Ureter (tissue), 1 donor: ENCODE results near the gene INTS14. TPM values are rescaled to one million over a fixed set of nuclear protein-coding genes. Genes with fewer than 3 reads are reported as not detected.
"Not testable (repeated sequence)": the region's sequence is repeated elsewhere in the genome, so short reads cannot be mapped to it uniquely, and the experiment has no call there.

ENCODE experiments used
- DNase-seq: peaks from one replicate; pipeline ENCODE4 v3.0.0-alpha.2; 2020; ENCODE audit warnings: low spot score
- total RNA-seq: library from RNA; stranded (reverse); gene quantifications from one replicate; pipeline ENCODE4 v1.2.4, GENCODE V29; 2023
- donor health status: DM: yes; HTN: yes; CAD: no.

INTS14 gene
- total RNA-seq, 1 donor from 2014 or later = 57.2 TPM

DNA sequence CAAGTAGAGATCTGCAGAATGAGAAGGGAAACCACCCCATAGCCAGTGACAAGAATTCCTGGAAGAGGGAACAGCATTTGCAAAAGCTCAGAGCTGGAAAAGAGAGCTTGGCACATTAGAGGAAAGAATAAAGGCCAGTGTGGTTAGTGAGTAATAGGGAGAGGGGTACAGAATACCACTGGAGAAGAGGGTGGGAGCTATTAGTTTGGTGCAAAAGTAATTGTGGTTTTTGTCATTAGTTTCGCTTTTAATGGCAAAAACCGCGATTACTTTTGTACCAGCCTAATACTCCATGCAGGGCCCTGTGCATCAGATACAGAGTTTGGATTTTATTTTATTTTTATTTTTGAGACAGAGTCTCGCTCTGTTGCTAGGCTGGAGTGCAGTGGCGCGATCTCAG lies 20.6 kb upstream of the INTS14 start:
- no peak for DNase-seq

DNA sequence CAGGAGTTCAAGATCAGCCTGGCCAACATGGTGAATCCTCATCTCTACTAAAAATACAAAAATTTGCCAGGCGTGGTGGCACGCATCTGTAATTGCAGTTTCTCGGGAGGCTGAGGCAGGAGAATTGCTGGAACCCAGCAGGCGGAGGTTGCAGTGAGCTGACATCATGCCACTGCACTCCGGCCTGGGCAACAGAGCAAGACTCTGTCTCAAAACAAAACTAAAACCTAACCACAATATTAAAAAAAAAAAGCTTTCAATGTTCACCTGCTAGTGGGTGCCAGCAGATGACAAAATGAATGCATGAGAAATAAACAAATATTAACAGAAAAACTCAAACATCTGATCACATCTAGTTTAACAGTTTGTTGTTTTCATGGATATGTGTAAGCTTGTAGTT lies 19.8 kb upstream of the INTS14 start:
- DNase-seq = no peak

DNA sequence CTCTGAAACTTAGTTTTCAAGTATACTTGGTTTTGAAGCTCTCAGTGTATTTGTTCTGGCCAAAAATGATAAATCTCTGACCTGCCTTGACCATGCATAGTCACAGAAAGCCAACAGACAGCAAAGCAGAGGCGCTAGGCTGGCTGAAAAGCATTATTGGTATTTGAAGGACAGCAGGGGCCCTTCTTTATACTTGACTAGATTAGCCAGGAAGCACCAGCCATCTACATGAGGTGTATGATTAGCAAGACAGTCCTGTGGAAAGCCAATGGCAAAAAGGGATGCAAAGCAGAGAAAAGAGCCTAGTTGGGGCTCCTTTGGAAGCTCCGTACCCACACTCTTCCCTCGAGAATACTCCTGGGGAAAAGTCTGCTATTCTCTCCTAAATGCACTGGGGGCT lies 18.6 kb upstream of the INTS14 start:
- no peak for DNase-seq

- no peak for DNase-seq
Observed at GRCh38 chr15:65626856-65627255, 15.9 kb upstream of the INTS14 start.

- DNase-seq = no peak
Observed at GRCh38 chr15:65623103-65623502, 12.2 kb upstream of the INTS14 start.

DNA sequence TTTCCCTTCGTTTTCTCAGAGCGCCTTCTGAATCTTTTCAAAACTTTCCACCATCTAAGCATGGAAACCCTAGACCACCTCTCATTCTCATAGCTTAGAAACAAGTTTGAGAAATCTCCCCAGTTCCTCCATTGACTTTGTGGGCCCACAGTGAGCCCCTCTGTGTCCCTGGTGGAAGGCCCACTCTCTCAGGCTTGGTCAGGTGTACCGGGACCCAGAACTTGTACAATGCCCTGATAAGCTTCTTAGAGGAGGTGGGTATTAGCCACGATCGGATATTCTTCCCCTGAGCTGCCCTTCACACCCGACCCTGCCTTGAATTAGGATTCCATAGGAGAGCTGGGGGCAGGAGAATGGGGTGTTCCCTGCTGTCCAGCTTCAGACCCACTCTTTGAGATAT lies 10.7 kb upstream of the INTS14 start, which contains the start of gene SLC24A1:
Gene SLC24A1, plus strand, starts transcription at position 301 of the 400 bp plus-strand sequence. CDS start 2,143 bp downstream, outside the sequence.
- DNase-seq = no peak

DNA sequence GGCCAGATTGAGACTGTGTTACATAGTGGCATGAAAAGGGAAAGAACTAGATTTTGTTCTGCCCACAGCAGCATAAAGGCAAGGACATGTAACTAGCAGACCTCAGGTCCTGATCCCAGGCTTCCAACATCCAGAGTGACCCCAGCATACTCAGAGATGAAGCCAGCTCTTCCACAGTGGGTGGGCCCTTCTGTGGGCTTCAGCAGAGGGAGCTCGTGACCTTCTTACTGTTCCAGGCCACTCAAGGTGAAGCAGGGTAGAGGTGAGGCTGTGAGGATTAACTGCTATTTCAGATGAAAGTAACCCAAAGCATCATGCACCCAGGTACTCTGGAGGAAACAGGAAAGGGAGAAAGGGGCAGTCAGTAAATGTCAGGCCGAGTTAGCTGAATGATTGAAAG lies 9.9 kb upstream of the INTS14 start:
- no peak for DNase-seq

- DNase-seq = no peak
Observed at GRCh38 chr15:65619626-65620290, 8.8 kb upstream of the INTS14 start.

- DNase-seq = no peak
Observed at GRCh38 chr15:65618560-65619109, 7.7 kb upstream of the INTS14 start.

GRCh38 chr15:65615887-65616286 lies 5.0 kb upstream of the INTS14 start:
- not testable (repeated sequence) for DNase-seq

DNA sequence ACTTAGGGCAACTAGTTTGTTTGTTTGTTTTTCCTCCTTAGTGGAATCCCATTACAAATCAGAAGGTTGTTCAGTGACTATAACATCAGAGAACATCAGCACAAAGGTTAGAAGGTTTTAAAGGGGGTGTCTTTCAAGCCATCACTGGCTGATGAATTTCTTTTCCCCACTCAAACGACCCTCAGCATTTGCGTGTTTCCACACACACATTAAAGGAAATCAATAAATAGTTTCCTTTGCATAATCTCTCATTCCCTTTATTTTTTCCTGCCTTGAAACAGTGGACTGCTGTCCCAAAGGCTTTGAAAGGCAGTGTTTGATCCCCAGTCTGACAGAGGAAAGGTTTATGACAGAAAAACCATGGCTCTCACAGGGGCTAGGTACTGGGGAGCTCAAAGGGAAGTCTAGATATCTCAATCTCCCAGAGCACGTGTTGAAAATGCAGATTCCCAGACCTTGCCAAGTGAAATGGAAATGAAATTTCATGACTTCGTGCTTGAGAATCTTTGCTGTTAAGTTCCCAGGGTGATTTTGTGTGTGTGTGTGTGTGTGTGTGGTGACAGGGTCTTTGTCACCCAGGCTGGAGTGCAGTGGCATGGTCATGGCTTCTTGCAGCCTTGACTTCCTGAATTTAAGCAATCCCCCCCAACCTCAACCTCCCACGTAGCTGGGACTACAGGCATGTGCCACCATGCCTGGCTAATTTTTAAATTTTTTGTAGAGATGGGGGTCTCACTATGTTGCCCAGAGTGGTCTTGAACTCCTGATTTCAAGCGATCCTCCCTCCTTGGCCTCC lies 2.2 kb upstream of the INTS14 start:
- DNase-seq = no peak

DNA sequence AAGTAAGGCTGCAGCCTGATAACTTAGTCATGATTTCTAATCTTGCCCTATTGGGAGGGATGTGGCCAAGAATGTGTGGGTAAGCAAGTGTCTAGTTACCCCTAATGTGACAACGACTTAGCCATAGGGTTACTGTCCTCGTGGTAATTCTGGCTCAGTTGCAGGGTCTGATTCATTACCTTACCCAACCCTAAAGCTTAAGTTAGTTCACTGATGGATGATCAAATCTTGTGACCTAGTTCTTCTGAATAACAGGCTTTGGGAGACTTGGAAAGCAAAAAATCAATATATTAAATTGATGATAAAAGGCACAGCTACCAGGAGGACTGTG lies 1.6 kb upstream of the INTS14 start:
- DNase-seq = no peak

GRCh38 chr15:65611888-65612615 lies 1.1 kb upstream of the INTS14 start:
- DNase-seq = no peak

- no peak for DNase-seq
Observed at GRCh38 chr15:65603559-65603958, 7.4 kb downstream of the INTS14 start.

- no peak for DNase-seq
Observed at GRCh38 chr15:65603134-65603533, 7.8 kb downstream of the INTS14 start.

- no peak for DNase-seq
Observed at GRCh38 chr15:65599677-65600076, 11.3 kb downstream of the INTS14 start.

DNA sequence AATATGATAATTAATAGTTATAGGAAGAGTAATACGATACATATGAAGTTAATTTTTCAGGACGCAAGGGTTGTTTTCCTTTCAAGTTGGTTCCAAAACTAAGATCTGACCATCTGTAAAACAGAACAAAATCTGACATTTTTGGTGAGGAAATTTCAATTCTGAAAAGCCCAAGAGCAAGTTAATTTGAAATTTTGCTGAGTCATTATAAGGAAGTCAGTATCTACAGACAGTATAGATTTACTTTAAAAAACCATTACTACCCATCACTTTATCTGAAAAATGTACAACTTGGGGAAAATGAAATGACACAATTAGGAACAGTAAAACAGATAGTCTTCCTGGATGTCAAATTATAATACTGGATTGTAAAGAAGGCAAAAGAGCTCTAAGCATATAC lies 12.5 kb downstream of the INTS14 start:
- DNase-seq = no peak

- DNase-seq = no peak
Observed at GRCh38 chr15:65595960-65596359, 15.0 kb downstream of the INTS14 start.

DNA sequence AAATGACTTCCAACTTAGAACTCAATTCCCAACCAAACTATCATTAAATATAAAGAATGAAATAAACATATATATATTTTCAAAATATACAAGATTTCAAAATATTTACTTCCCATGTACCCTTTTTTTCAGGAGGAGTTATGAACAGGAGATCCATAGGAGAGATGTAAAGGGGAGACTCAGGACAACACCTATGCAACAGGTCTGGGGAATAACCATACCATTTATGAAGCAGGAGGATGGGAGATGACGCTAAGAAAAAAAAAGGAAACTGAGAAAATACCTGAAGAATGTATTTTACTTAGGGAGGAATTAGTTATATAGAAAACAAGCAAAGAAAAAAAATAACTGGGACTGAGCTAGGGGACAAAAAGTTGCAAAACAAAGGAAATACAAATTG lies 23.8 kb downstream of the INTS14 start:
- DNase-seq = no peak

DNA sequence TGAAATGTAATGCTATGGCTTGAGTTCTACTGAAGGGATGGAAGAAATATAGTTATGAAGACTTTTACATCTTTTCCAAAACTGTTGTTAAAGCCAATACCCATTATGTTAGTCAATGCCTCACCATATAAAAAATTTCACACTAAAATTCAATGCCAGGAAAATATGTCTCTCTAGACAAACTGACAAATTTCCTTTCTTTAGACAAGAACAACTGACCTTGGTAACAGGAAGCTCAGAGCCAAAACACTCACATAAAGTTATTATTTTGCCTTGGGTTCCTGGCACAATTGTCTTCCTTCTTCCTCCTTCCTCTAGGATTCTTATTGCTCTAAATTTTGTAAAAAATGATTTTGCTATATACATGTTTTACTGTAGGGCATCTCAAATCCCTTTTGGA lies 26.7 kb downstream of the INTS14 start:
- no peak for DNase-seq

DNA sequence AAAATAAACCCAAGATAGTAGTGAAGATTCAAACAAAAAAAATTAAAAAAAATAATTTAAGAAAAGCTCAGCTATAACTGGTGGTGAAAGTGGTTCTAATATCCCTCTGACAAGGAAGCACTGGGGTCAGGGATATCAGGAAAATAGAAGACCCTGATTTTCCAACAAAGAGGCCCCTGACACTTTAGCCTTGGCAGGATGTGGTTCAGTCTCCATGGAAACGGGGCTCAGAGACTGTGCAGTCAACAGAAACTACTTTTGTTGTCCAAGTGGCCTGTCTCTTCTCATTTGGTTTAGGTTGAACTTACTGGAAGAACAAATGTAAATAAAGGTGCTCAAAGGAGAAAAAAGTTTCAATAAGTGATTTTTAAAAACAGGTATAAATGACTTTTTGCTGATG lies 27.2 kb downstream of the INTS14 start:
- no peak for DNase-seq

- no peak for DNase-seq
Observed at GRCh38 chr15:65580287-65580686, 30.6 kb downstream of the INTS14 start.

DNA sequence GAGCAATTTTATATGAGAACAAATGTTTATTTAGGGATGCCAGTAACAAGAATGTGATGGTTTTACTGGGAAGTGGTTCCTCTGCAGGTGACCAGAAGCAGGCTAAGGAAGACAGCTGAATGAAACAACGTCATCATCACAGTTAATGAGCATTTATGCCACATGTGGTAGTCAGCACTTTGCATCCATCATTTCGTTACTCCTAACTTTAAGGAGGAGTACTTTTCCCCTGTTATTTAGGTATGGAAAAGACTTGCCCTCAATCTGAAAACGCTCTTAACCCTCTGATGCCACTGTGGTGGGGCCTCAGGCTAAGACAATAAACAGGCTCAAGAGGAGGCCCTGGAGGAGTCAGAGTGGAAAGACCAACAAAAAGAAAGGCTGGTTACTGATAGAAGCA lies 31.2 kb downstream of the INTS14 start:
- no peak for DNase-seq
